Measurements from ENCODE around the gene MZT2A.
A peak's percentile ranks its signal among the peaks of the same experiment; 100 is the strongest.
"Not testable (repeated sequence)": the region's sequence is repeated elsewhere in the genome, so short reads cannot be mapped to it uniquely, and the experiment has no call there.

MZT2A gene

GRCh38 chr2:131492015-131492417 is at the start of gene MZT2A:
MZT2A (minus strand) TSS chr2:131492397; CDS start chr2:131492376, 21 bp downstream.
- FAIRE-seq = not testable (repeated sequence)
- DNase-seq (ENCODE audit: insufficient read length, low spot score) = peak; percentile 23

GRCh38 chr2:131538856-131539255 is 46.7 kb upstream of the MZT2A start:
- FAIRE-seq; DNase-seq (ENCODE audit: insufficient read length, low spot score): not testable (repeated sequence)

- DNase-seq (ENCODE audit: insufficient read length, low spot score); FAIRE-seq: not testable (repeated sequence)
These were observed 44.6 kb upstream of the MZT2A start for GRCh38 chr2:131536841-131537240.

GRCh38 chr2:131535951-131536826 is 44.0 kb upstream of the MZT2A start:
- not testable (repeated sequence) for DNase-seq (ENCODE audit: insufficient read length, low spot score); FAIRE-seq

- FAIRE-seq (no peak), DNase-seq (ENCODE audit: insufficient read length, low spot score) (no peak)
These were observed 43.3 kb upstream of the MZT2A start for GRCh38 chr2:131535526-131535925.

- not testable (repeated sequence) for DNase-seq (ENCODE audit: insufficient read length, low spot score); FAIRE-seq
These were observed 42.8 kb upstream of the MZT2A start for GRCh38 chr2:131534965-131535364.

GRCh38 chr2:131534317-131534672 is 42.1 kb upstream of the MZT2A start:
- DNase-seq (ENCODE audit: insufficient read length, low spot score); FAIRE-seq: not testable (repeated sequence)

GRCh38 chr2:131533609-131534316 is 41.6 kb upstream of the MZT2A start:
- not testable (repeated sequence) for FAIRE-seq; DNase-seq (ENCODE audit: insufficient read length, low spot score)

GRCh38 chr2:131532723-131533608 is 40.8 kb upstream of the MZT2A start:
- not testable (repeated sequence) for DNase-seq (ENCODE audit: insufficient read length, low spot score); FAIRE-seq

- FAIRE-seq; DNase-seq (ENCODE audit: insufficient read length, low spot score): not testable (repeated sequence)
These were observed 39.5 kb upstream of the MZT2A start for GRCh38 chr2:131531547-131532185.

GRCh38 chr2:131530626-131531344 is 38.6 kb upstream of the MZT2A start:
- FAIRE-seq; DNase-seq (ENCODE audit: insufficient read length, low spot score): not testable (repeated sequence)

- not testable (repeated sequence) for DNase-seq (ENCODE audit: insufficient read length, low spot score); FAIRE-seq
These were observed 37.8 kb upstream of the MZT2A start for GRCh38 chr2:131529864-131530445.

- DNase-seq (ENCODE audit: insufficient read length, low spot score) = not testable (repeated sequence)
- peak; percentile 95 for FAIRE-seq
These were observed 37.0 kb upstream of the MZT2A start for GRCh38 chr2:131528981-131529863.

- peak; percentile 95 for FAIRE-seq
- not testable (repeated sequence) for DNase-seq (ENCODE audit: insufficient read length, low spot score)
These were observed 35.2 kb upstream of the MZT2A start, which contains the start of gene CCDC74A for GRCh38 chr2:131527131-131528001. CCDC74A (plus strand) TSS chr2:131527888; CDS start chr2:131527971, 83 bp downstream.

GRCh38 chr2:131525256-131525655 is 33.1 kb upstream of the MZT2A start:
- not testable (repeated sequence) for DNase-seq (ENCODE audit: insufficient read length, low spot score); FAIRE-seq

GRCh38 chr2:131521961-131522781 is 30.0 kb upstream of the MZT2A start:
- FAIRE-seq (no peak), DNase-seq (ENCODE audit: insufficient read length, low spot score) (no peak)

All from GM19239 (cell line).